GM23248 (cell line): ENCODE measurements around the gene TMEM108.

Experiments
- EZH2 ChIP-seq: fragments of 200-600 bp; sonication (generic); IDR thresholded peaks from 2 replicates; pipeline ENCODE4 v1.6.1; 2018; ENCODE audit warnings: antibody characterized with exemption, mild to moderate bottlenecking; ENCODE audit not compliant: insufficient read depth, poor library complexity, severe bottlenecking
- EZH2phosphoT487 ChIP-seq: fragments of 200-600 bp; sonication (generic); IDR thresholded peaks from 2 replicates; pipeline ENCODE4 v1.6.1; 2018; ENCODE audit warnings: antibody characterized with exemption, moderate library complexity, mild to moderate bottlenecking, low read depth; ENCODE audit not compliant: insufficient read depth

DNA sequence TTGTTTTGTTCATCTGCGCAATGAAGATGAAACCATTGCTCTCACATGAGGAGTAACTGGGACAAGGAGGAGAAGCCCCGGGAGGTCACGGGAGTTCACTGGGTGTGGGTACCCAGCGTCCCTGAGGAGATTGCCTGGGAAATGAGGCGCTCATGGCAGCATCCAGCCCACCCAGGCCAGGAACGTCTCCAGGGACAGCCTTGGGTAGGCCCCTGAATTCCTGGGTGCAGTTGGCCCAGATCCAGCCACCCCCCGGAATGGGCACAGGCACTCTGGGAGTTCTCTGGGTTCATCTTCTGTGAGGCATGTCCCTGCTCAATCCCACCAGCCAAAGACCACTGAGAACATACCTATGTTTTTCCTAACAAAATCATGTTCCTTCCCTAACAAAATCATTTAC, 380.2 kb downstream of the TMEM108 start:
- TF ChIP-seq EZH2 (no peak), EZH2phosphoT487 (no peak)
